HG03469 (cell line): Measurements from ENCODE around the gene IBTK.
"Not testable (repeated sequence)": the region's sequence is repeated elsewhere in the genome, so short reads cannot be mapped to it uniquely, and the experiment has no call there.

ENCODE experiments used
- ATAC-seq: cut with Tn5 transposase; IDR thresholded peaks from one replicate; pipeline ENCODE4 v1.9.1; 2021; ENCODE audit warnings: mild to moderate bottlenecking, moderate library complexity, moderate number of reproducible peaks; ENCODE audit not compliant: unreplicated experiment

Gene IBTK

DNA sequence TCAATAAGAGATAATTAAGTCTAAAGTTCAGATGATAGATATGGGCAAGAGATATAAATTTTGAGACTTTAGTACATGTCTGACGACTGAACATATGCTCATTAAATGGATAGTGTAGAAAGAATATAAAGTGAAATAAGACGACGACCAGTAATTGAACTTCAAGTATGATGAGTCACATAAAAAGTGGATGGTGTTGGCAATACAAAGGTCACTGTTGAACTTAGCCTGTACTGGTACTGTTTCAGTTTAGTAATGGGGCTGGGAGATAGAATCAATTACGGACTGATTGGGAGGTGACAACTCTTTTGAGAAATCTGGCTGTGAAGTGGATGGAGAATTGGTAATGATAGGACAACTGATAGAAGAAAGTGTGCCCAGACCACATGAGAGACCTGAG, 68.1 kb downstream of the IBTK start:
- ATAC-seq, result no peak

DNA sequence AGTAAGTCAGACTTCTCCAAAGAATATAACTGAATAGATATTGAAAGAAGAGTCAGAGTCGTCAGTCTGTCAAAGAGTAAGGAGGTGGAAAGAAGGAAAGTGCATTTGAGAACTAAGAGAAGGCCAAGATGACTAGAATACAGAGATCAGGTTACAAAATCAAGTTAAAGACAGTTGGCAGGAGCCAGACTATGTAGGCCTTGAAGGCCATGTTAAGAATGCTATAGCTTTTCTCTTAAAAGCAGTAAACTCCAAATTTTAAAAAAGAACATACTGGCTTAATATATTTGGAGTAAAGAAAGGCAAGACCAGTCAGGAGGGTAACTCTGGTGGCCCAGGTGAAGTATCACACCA, 68.8 kb downstream of the IBTK start:
- ATAC-seq, result no peak

DNA sequence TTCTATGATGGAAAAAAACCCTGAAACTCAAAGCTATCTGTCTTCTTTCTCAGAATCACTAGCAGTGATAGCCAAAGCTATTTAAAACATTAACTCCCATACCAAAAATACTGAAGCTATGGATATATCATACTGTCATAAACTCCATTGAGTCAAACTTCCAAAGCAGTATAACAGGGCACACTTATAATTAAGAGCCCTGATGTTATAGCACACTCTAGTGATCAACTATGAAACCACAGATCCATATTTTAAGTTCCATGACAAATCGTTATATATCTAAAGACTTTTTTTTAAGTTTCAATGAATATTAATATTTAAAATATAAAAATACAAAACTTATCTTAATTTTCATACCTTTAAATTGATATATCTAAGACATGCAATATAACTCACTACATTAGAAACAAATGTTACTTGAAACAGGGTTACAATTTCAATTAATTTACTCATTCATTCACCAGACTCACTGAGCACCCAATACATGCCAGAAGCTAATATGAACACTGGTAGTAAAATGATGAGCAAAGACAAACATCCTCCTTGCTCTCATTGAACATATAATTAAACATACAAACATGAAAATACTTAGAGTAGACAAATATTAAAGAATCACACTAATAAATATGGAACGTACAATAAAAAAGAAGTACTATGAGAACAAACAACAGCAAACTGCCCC, 69.3 kb downstream of the IBTK start:
- no peak for ATAC-seq

DNA sequence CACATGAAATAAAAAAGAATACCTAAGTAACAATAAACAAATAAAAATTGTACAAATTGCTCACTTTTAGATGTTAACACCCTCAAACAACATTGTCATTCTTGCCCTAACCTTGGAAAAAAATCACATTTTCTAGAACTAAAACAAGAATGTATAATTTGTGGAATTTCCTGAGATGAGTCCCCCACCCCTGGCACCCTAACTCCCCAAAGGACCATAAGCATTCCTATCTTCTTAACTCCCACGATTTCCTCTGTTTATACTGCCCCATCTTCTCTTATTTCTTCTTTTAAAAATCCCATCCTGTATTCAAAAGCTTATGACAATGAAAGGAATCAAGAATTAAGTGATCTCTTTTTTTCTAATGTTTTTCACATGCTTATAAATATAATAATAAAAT, 70.9 kb downstream of the IBTK start:
- no peak for ATAC-seq

DNA sequence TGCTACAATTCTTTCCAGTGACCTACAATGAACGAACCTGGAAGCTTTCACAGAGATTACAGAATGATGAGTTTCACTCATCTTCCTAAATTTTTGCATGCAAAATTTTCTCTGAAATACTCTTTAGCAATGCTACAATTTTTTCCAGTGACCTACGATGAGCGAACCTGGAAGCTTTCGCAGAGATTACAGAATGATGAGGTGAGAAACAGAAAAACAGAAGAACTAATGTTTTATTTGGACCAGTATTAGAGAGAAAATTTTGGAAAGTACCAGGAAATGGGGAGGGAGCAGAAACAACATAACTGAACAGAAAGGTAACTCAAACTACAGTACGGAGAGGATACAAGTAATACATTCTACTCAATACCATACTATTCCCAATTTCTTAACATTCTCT, 75.0 kb downstream of the IBTK start:
- ATAC-seq, result no peak

DNA sequence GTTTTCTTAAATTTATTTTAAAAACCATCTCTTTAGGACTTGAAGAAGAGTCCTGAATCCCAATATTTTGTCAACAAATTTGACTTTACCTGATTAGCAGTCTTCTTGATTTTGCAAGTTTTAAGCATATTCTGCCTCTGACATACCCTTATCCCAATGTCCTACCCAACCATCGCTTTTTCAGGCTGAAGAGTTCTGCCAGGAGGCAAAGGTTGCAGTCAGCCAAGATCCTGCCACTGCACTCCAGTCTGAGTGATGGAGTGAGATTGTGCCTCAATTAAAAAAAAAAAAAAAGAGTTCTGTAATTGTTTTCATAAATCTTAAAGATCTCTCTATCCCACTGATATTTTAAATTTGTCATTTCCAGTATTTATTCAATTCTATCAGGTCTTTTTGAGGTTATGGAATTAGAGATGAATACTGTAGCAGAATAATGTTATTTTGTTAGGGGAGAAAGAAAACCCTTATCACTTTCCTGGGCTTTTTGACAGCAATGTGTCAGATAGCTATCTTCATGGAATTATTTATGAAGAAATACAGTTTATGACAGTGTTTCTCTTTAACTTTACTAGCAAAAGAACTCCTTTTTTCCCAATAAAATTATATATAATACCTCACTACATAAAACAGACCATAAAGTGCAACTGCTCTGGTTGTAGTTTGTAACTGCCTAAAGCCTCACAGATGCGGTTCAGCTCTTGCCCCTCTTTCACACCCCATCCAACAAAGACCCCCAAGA, 78.2 kb downstream of the IBTK start:
- no peak for ATAC-seq

DNA sequence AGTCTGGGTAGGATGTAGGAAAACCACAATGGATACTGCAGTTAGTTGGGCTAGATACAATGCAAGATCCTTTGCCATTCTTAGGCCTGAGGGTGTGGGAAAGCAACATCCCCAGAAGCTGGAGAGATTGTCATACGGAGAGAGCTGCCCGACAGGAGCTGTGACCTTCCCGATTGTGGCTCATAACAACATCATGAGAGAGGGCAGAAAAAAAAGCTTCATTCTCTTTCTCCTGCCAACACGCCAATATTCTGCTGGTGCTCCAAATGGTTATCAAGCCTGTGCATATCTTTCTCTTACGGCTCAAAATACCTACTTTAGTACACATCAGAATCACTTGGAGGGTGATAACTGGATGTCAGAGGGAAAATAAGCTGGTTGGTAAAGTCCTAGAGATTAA, 81.1 kb downstream of the IBTK start:
- ATAC-seq, result no peak

DNA sequence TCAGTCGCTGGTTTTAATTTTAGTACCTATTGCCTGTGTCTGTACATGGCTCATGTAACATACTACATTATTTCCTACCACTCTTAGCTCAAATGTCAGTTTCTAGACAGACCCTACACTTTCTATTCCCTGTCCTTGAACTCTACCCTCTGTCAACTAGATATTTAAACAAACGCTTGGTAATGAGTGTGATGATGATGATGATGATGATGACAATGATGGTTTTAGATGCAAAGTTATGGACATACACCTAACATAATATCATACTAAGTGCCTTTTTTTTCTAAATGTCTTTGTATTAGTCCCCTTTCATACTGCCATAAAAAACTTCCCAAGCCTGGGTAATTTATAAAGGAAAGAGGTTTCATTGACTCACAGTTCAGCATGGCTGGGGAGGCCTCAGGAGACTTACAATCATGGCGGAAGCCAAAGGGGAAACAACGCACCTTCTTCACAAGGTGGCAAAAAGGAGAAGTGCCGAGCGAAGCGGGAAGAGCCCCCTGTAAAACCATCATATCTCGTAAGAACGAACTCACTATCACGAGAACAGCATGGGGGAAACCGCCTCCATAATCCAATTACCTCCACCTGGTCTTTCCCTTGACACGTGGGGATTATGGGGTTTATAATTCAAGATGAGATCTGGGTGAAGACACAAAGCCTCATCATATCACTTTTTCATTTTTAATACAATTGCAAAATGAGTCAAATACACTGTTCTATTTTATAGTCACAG, 87.1 kb downstream of the IBTK start:
- no peak for ATAC-seq

DNA sequence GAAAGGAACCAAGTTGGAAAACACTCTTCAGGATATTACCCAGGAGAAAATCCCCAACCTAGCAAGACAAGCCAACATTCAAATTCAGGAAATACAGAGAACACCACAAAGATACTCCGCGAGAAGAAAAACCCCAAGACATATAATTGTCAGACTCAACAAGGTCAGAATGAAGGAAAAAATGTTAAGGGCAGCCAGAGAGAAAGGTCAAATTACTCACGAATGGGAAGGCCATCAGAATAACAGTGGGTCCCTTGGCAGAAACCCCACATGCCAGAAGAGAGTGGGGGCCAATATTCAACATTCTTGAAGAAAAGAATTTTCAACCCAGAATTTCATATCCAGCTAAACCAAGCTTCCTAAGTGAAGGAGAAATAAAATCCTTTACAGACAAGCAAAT, 94.8 kb downstream of the IBTK start:
- not testable (repeated sequence) for ATAC-seq

DNA sequence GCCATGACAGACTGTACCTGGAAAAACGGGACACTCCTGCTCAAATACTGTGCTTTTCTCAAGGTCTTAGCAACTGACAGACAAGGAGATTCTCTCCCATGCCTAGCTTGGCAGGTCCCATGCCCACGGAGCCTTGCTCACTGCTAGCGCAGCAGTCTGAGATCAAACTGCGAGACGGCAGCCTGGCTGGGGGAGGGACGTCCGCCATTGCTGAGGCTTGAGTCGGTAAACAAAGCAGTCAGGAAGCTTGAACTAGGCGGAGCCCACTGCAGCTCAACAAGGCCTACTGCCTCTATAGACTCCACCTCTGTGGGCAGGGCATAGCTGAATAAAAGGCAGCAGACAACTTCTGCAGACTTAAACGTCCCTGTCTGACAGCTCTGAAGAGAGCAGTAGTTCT, 96.4 kb downstream of the IBTK start:
- not testable (repeated sequence) for ATAC-seq

DNA sequence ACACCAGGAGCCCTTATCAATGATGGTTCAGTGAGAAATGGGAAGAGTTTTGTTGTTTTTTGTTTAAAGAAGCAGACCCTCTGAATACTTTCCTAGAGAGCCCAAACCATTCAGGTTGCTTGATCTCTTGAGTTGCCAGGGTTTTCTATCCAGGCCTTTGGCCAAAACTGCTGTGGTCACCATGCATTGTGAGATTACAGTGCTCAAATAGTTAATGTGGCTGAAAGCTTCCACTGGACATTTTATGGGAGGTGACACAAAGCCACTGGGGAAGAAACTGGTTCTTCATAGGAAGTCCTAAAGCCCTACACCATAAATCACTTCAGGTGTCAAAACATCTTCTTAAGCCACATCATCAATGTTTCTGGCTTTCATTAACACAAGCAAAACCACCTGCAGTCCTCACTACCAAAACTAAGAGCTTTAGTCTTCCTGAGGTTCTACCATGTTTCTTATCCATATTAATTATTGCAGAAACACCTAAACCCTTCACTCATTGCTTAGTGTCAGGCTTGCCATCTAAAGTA, 101.6 kb downstream of the IBTK start:
- no peak for ATAC-seq

DNA sequence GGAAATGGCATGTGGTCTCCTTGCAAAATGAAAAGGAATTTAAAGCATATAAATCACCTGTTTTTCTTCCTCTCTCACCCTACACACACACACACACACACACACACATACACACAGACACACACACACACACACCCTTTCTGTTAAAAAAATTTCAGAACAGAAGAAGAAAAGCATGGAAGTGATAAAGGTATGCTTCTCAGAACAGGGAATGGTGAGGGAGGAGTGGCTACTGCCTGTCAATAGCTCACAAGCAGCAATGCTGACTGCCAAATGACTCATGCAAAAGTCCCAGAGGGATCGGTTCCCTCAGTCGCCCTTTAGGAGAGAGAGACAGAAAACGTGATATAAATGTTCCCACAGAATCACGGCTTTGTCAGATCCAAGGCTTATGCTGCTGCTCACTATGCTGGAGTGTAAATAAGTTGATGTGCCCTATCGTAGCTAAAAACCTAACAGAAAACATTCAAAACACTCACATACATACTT, 102.6 kb downstream of the IBTK start:
- no peak for ATAC-seq

DNA sequence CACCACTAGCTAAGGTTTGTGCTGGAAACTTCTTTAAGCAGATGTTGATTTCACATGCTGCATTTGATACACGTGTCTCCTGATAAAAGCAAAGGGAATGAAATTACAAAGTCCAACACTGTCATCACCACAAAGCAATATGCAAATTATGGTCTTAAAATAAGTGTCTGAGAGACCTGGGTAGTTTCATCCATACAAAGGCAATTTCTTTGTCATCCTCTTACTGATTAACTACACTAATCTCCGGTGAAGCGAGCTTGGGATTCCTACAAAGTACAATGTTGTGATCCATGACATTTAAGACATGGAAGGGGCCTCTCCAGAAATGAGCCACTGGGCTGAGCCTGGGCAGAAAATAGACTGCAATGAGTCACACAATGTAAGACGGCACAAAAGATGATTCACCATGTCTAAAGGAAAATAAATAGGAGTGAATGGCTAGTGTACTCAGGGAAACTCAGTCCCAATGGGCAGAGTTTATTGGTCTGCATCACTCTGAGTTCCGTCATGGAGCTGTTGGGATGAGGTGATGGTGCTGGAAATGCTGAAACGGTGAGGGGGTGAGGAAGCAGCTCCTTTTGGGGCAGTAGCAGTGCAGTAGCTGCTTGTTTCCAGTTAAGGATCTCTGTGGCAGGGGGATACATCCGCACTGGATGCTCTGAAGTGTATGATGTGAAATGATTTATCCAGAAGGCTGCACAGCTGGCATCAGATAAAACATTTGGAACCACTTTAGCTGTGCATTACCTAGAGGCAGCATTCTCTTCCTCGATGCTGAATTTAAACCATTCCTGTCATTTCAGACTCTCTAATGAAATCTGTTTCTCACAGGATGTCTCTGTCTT, 103.3 kb downstream of the IBTK start:
- ATAC-seq, result peak; percentile 70

DNA sequence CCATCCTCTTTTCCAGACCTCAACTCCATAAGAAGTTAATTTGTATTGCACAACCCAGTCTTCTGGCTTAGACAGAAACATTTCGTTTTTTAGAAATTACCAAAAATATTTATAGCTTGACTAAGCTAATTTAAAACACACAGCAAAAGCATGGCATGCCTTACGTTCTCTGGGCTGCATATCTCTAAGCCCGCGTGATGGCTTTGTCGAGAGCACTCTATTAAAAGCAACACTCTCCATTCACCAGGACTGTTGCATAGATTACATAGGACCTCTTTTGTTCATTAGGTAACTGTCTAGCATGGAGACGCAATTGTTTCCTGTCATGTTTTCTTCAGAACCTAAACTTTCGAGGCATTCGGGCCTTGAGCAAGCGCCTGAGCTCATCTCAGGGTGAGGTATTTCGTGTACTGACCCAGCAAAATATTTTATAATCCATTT, 104.5 kb downstream of the IBTK start:
- no peak for ATAC-seq

DNA sequence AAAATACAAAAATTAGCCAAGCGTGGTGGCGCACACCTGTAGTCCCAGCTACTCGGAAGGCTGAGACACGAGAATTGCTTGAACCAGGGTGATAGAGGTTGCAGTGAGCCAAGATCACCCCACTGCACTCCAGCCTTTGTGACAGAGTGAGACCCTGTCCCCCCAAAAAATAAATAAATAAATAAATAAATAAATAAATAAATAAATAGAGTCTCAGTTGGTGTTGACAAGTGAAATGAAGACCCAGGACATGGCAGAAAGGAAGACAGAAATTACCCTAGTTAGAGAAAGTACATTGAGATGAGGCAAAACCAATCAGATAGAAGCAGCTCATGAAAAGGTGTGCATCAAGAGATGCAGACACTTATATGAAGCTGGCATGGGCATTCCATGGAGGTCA, 105.0 kb downstream of the IBTK start:
- no peak for ATAC-seq

DNA sequence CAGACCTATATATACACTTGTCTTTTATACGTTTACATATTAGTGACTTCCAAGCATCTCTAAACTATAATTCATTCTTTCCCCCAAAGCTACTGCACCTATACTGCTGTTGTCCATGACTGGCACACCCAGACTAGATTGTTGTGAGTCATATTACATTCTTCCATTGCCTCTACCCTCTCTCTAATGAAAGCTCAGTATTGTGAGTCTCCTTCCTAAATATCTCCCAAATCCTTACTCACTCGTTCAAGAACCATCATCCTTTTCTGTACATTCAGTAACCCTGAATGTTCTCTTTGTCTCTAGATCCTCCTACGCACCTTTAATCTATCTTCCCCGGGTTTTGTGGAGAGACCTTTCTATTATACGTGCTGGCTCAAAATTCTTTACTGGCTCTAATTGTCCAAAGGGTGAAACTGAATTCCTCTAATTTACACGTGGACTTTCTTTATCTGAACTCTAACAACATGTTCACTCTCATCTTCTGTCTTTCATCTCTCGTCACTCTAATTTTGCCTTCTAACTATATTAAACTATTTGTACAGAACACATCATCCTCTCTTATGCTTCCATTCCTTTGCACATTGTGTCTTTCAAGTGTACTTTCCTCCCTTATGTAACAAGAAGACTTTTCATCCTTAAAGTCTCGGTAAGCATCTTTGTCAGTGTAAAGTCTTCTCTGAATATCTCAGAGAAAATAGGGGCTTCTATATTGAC, 109.3 kb downstream of the IBTK start:
- no peak for ATAC-seq

DNA sequence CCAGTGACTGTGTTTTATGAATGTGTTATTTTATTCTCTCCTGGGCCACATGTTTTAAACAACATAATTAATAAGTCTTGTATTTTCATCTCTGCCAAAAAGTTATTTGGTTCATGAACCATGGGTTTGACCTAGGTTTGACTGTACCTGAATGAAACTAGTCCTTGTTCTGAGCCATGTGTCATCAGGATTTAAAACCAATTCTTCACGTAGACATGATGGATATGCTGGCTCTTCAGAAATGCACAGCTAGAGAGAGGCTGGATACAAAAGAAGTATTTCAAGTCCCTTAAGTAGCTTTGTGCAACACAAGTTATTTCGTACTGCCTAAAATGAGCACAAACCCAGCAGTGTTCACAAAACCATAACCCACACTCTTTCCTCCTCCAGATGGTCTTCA, 116.1 kb downstream of the IBTK start:
- ATAC-seq, result no peak

DNA sequence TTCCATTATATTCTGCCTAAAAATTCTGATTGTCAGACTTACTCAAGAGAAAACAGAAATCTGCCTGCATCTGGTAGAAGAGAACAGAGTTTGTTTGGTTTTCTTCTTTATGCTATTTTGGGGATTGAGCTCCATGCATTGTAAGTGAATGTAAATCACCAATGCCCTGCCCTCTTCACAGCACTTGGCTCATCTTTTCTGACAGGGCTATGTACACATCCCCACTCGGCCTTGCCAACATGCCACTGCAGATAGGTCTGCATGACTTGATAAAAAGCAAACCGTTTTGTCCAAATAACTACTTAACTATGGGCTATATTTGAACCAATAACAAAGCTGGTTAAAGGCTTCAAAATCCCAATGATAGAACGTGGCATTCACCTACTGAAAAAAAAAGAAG, 117.7 kb downstream of the IBTK start:
- ATAC-seq, result no peak

DNA sequence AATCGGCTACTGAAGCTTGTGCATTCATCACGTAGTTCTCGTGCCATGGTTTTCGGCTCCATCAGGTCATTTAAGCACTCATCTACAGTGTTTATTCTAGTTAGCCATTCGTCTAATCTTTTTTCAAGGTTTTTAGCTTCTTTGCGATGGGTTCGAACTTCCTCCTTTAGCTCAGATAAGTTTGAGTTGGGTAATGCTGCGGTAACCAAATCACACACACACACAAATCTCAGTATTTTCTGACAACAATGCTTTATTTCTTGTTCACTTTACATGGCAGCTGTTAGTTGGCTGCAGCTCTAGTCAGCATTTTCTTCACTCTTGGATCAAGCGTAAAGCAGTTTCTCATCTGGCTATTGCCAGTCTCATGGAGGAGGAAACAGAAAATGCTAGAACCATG, 118.6 kb downstream of the IBTK start:
- not testable (repeated sequence) for ATAC-seq

DNA sequence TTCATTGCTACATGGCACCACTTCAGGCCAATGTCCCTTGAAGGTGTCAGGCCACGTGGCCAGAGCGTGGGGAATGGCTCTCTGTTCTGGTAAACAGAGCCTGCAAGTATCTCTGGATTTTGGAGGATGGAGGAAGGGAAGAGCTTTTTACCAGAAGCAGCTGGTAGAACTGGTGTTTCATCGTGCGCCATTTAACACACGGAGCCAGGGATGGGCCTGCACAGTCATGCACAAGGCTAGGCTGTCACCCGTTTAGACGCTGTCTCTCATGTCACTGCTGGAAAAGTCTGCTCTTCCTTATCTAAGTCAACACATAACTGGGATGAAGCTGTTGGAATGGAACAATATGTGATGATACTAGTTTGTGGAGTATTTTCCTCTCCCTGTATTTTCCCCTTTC, 123.9 kb downstream of the IBTK start:
- no peak for ATAC-seq
